Liver (tissue), 3 donors: ENCODE measurements around the gene DBT.

ENCODE experiments used
- CTCF ChIP-seq: fragments of 150-350 bp; IDR thresholded peaks from 2 replicates; pipeline ENCODE4 v1.5.1; 2017; ENCODE audit warnings: improper control_type of control experiment, low read depth, low read length; ENCODE audit not compliant: missing input control
- EGR1 ChIP-seq, 2 donors: IDR thresholded peaks; 2 replicates each; pipeline ENCODE4 v1.6.1; 2016 to 2018; ENCODE audit warnings: antibody characterized with exemption in 2 of 2, low read depth in 2 of 2
- HNF4G ChIP-seq: IDR thresholded peaks from 2 replicates; pipeline ENCODE4 v1.6.1; 2016; ENCODE audit warnings: antibody characterized with exemption
- JUND ChIP-seq, 2 donors: IDR thresholded peaks; 2 replicates each; pipeline ENCODE4 v1.6.1; 2016; ENCODE audit warnings: antibody characterized with exemption in 2 of 2
- RAD21 ChIP-seq, 2 donors: IDR thresholded peaks; 2 replicates each; pipeline ENCODE4 v1.6.1; 2016; ENCODE audit warnings: antibody characterized with exemption in 2 of 2, mild to moderate bottlenecking in 2 of 2
- SP1 ChIP-seq: IDR thresholded peaks from 2 replicates; pipeline ENCODE4 v1.6.1; 2018; ENCODE audit warnings: antibody characterized with exemption, mild to moderate bottlenecking
- ZBTB33 ChIP-seq: IDR thresholded peaks from 2 replicates; pipeline ENCODE4 v1.6.1; 2016; ENCODE audit warnings: antibody characterized with exemption
- donor health status: healthy.
- donor health status: healthy.

- TF ChIP-seq ZBTB33 (no peak), CTCF (no peak), HNF4G (no peak), SP1 (no peak), JUND (IDR thresholded peaks at IDR 0.05) (no peak), RAD21 (IDR thresholded peaks at IDR 0.05) (no peak), EGR1 (IDR thresholded peaks at IDR 0.05; ENCODE audit: low read depth in 2 of 2) (no peak)
These were observed 65.1 kb downstream of the DBT start for GRCh38 chr1:100184536-100184935.
